HL-60/S4 (cell line): ENCODE measurements around the gene ATP2C1.

Experiments
- in situ Hi-C: fragments of 300-500 bp; cut with MboI; formaldehyde crosslinking; loops from 2 replicates; pipeline ENCODE4 v1.14.3; 2022; ENCODE audit warnings: low sequenced_read_pairs

ATP2C1 gene

GRCh38 chr3:130894130-130894985, 474 bp downstream of the ATP2C1 start:
- in situ Hi-C loops = loop anchor here (10.0 kb wide), 1 partner anchor 130 kb away; no protein-coding TSS in a partner anchor

- in situ Hi-C loops = loop anchor here (10.0 kb wide), 1 partner anchor 130 kb away; no protein-coding TSS in a partner anchor
These were observed 1.0 kb downstream of the ATP2C1 start for GRCh38 chr3:130894986-130895280.

DNA sequence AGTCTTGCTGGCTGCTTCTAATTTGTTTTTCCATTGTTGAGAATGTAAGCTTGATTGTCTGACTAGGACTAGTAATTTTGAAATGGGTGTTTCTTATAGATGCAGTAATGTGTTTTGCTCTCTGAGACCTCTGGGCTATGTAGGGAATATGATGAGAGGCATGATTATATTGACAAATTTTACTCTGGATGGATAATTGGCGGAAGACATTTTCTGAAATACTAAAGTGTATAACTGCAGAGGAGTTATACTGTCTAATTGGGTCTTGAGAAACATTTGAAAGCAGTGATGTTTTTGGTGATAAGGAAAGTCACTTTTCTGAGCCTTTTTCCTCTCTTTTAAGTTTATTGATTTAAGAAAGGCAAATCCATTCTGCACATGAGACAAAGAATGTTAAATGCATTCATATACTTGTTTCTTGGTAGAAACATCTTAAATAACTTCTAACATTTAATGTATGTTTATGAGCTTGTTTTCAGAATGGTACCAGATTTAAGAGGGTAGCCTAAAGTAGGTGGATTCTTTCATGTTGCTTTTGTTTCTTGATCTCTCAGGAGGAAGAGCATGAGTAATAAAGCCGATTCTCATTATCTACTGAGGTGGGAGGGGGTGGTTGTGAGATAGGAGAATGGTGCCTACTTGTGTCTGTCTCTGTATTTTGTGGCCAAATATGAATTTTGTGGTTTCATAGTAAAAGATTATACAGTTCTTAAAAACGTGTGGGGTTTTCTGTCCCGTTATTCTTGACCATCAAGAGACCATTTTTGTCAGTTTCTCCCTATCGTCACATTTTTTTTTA, 2.0 kb downstream of the ATP2C1 start:
- in situ Hi-C loops = loop anchor here (10.0 kb wide), 1 partner anchor 131 kb away; no protein-coding TSS in a partner anchor

DNA sequence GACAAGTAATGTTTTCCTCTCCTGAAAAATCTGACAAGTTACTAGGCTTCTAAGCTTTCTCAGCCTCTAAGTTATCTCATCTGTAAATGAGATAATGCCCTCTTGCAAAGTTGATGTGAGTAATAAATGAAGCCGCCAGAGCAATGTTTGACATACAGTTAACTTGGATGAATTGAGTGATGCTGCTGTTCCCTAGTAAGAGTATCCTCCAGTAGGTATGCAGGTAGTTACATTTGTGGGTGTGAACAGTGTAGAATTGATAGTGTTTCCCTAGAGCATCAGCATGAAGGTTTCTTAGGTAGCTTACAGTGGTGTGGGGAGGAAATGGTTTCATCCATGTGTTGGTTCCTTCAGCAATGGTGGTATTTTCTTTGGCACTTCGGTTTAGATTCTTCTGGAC, 3.4 kb downstream of the ATP2C1 start:
- in situ Hi-C loops = loop anchor here (10.0 kb wide), 1 partner anchor 133 kb away; no protein-coding TSS in a partner anchor

DNA sequence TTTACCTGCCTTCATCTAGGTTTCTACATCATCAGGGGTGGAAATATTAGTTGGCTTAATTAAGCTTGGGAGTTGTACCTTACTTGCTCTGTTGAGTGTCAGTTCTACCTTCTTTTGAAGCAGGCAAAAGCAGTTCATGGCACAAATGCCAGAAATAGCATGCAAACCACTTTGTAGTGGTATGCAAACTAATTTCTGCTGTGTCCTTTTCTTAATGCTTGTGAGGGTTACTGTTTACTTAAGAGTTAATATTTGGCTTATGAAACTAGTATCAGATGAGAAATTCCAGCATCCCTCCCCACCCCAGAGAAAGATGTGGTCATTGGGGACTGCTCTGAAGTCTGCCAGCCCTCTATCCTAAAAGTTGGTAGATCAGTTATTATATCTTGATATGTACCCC, 7.1 kb downstream of the ATP2C1 start:
- in situ Hi-C loops = no loop called here

- in situ Hi-C loops = no loop called here
These were observed 7.8 kb downstream of the ATP2C1 start for GRCh38 chr3:130901463-130902204.

DNA sequence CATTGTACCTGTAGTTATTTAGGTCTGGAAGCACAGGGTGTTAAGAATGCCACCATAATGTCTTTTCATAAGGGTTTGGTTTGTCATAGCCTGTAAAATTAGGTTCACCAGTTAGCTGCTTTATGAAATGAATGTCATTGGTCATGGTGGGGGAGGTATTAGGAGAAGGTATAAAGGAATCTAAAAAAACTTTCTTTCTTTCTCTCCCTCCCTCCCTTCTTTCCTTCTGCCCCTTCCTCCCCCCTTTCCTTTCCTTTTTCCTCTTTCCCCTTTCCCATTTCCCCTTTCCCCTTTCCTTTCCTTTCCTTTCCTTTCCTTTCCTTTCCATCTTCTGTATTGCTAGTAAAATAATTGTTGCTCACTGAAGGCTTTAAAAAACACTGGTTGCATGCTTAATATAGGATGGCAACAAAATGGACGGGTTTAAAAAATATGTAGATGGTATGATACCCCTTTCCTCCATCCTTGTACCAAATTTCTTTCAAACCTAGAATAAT, 9.6 kb downstream of the ATP2C1 start:
- in situ Hi-C loops = no loop called here

DNA sequence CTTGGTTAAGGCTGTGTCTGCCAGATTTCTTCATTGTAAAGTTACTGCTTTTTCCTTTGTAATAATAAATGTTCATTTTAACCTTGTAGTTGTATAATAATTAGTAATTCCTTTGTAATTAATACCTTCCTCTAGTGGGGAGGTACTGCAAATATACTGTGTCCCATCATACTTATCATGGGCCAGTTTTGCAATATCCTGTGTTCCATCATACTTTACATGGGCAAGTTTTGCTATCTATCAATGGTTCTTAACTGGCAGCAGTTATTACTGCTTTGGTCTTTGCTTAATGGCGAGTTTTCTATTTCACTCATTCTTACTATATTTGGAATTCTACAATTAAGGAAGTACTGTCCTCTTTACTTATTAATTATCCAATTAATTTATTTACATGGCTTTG, 10.6 kb downstream of the ATP2C1 start:
- in situ Hi-C loops = no loop called here

DNA sequence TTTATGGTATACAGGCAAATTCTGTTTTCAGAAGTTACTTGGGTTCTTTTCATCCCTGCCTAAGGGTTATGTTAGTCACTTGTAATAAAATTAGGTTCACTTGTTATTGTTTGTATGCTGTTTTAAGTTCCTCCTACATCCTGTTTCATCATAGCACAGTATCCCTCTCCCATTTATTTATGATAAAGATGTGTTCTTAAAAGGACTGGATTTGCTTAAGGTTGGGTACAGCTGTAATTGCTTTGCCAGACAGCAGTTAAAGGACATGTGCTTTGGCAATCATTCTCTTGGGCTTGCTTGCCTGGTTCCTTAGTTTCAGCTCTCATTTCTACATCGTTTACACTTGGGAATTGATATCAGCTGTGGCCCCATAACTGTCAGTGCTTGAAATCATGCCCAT, 11.7 kb downstream of the ATP2C1 start:
- in situ Hi-C loops = no loop called here

GRCh38 chr3:130906374-130906995, 12.6 kb downstream of the ATP2C1 start:
- in situ Hi-C loops = no loop called here

DNA sequence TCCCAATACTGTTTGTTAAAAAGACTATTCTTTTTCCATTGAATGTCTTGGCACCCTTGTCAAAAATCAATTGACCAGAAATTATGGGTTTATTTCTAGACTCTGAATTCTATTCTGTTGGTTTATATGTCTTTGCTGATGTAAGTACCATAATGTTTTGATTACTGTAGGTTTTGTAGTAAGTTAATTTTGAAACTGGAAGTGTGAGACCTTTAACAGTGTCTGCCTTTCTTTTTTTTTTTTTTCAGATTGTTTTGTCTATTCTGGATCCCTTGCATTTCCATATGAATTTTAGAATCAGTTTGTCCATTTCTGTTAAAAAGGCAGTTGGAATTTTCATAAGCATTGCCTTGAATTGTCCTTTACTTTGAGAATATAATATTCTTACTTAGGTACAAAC, 13.6 kb downstream of the ATP2C1 start:
- in situ Hi-C loops = no loop called here

DNA sequence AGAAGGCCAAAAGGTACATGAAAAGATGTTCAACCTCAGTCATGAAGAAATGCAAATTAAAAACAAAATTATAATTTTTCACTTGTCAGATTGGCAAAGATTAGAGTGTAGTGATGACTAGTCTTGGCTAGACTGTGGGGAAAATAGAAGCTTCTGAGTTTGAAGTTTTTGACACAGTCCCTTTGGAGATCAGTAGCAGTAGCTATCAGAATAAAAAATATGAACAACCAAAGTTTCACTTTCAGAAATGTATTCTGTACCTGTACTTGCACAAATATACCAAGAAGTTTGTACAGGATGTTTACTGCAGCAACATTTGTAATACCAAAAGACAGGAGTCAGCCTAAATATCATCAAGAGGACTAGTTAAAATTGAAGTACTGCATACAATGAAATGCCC, 14.1 kb downstream of the ATP2C1 start:
- in situ Hi-C loops = no loop called here

DNA sequence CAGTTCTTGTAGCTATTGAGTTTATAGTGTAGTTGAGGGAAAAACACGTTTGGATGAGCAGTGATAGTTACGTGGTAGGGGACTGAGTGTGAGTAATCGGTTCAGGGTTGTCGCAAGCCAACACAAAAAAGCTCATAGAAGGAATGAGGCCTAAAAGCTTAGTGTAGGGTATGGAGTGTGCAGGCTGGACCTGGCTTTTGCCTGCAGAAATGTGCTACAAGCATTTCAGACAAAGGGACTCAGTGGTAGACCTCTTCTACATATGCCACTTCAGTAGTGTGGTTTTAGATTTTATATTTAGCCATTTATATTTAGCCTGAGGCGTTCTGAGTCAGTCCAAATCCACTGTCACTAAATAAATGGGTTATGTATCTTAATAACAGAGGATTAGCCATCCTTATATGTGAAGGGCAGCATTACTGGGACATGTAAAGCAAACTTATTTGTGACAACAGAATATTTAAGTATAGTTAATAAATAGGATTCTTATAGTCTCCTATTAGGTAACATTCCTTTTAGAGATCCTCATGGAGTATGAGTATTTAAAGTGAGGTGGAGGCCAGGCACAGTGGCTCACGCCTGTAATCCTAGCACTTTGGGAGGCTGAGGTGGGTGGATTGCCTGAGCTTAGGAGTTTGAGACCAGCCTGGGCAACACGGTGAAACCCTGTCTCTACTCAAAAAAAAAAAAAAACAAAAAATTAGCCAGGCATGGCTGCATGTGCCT, 21.8 kb downstream of the ATP2C1 start:
- in situ Hi-C loops = no loop called here

- in situ Hi-C loops = no loop called here
These were observed 22.8 kb downstream of the ATP2C1 start for GRCh38 chr3:130916507-130917167.

GRCh38 chr3:130918328-130918727, 24.4 kb downstream of the ATP2C1 start:
- in situ Hi-C loops = no loop called here

GRCh38 chr3:130925628-130926027, 31.7 kb downstream of the ATP2C1 start:
- in situ Hi-C loops = no loop called here

DNA sequence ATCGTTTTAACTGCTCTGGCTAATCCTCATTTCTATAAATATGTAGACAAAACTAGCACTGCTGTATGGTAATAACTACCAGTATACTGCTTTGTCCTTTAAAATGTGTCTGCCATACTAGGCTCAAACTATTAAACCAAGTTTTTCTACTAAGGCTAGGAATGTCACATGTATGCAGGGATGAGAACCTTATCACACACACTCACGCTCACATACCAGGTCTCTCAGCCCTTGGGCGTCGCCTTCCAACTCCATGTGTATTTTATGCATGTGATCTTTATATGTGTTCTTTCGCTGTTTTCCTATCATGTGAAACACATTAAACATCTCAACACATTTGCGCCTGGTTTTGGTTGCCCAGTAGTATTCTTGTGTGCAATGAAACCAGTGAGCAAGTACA, 32.6 kb downstream of the ATP2C1 start:
- in situ Hi-C loops = no loop called here

GRCh38 chr3:130929804-130930203, 35.9 kb downstream of the ATP2C1 start:
- in situ Hi-C loops = no loop called here

DNA sequence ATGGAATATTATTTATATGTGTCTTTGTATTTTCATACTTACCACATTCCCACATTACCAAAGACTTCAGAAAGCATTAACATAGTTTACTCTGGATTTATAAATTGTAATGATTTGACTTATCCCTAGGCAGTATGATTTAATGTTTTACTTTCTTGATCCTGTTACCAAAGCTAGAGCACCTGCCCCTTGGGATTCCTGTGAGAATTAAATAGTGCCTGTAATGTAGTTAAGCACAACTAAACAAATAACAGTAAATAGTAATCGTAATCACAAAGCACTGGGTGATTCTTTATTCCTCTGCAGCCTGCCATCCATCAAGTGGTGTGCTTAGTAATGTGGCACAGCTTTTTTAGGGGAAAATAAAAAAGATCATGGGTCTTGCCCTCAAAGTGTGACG, 39.1 kb downstream of the ATP2C1 start:
- in situ Hi-C loops = no loop called here
